ENCODE results near the gene KCNQ4.

GRCh38 chr1:40873863-40874472 is 90.4 kb downstream of the KCNQ4 start:
- TF ChIP-seq POLR2AphosphoS5 (IDR thresholded peaks at IDR 0.05; ENCODE audit: low read depth, low read length) (no peak), POLR2A (IDR thresholded peaks at IDR 0.05; ENCODE audit: low read depth, low read length) (no peak), TAF1 (IDR thresholded peaks at IDR 0.05; ENCODE audit: borderline replicate concordance, low read depth, low read length) (no peak)

Data from GM12892 (cell line).